DND-41 (cell line): ENCODE results near the gene SUDS3.

Source experiments
- CTCF ChIP-seq: IDR thresholded peaks from 2 replicates; pipeline ENCODE4 v1.5.1; 2012; ENCODE audit warnings: borderline replicate concordance, low read length, moderate library complexity, mild to moderate bottlenecking; ENCODE audit not compliant: poor library complexity, severe bottlenecking; ENCODE audit errors: extremely low read depth
- EZH2 ChIP-seq: IDR thresholded peaks from 3 replicates; pipeline ENCODE4 v1.6.1; 2012; ENCODE audit warnings: borderline replicate concordance, low read depth, mild to moderate bottlenecking, moderate library complexity, low read length, inconsistent platforms; ENCODE audit not compliant: severe bottlenecking

GRCh38 chr12:118330421-118331018 lies 45.8 kb upstream of the SUDS3 start:
- TF ChIP-seq EZH2 (no peak), CTCF (no peak)
